Head of caudate nucleus (tissue), 42 donors: ENCODE data around the gene FARP2.
A peak's percentile ranks its signal among the peaks of the same experiment; 100 is the strongest.

Source experiments
- DNase-seq, 42 donors: peaks; one replicate each; pipeline versions ENCODE4 v3.0.0 to v3.0.0-alpha.2; 2020 to 2021; ENCODE audit warnings: mixed read lengths in 7 of 42
- intact Hi-C: fragments of 100-400 bp; cut with DNase I; formaldehyde crosslinking; loops from one replicate; pipeline ENCODE4 v1.15.0; 2022

FARP2 gene

DNA sequence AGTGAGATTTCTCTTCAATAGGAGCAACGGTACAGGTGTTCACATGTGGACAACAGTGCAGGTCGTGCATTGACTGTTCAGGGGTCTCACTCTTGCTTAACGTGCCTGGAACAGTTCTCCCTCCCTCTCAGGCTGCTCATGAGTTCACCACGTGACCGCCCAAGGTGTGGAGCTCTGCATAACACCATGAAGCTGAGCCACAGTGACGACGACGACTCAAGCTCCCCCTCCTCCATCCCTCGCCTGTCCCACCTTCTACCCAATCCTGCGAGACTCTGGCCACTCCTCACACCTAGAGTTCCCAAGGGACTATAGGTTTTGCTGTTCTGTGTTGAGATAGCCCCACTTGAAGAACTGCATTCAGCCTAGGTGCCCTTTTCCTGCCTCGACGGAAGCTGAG lies 109.5 kb downstream of the FARP2 start:
- intact Hi-C loops, result no loop called here
- no peak for DNase-seq

DNA sequence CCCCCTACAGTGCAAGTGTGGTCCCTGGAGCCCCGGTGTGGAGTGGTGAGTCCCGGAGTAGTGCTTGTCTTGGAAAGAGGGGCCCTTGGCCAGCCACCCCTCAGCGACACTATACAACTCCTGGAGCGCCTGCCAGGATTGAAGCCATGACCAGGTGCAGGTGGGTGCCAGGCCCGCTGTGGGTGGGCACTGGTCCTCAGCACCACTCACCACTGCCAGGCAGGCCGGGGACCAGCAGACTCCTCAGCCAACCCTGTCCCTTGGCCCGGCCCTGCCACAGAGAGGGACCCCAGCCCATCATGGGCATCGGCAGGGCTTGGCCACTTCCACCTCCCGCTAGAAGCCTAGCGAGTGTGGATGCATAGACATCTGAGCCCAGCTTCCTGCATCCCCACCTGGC lies 110.1 kb downstream of the FARP2 start:
- no peak for DNase-seq
- intact Hi-C loops, result no loop called here

DNA sequence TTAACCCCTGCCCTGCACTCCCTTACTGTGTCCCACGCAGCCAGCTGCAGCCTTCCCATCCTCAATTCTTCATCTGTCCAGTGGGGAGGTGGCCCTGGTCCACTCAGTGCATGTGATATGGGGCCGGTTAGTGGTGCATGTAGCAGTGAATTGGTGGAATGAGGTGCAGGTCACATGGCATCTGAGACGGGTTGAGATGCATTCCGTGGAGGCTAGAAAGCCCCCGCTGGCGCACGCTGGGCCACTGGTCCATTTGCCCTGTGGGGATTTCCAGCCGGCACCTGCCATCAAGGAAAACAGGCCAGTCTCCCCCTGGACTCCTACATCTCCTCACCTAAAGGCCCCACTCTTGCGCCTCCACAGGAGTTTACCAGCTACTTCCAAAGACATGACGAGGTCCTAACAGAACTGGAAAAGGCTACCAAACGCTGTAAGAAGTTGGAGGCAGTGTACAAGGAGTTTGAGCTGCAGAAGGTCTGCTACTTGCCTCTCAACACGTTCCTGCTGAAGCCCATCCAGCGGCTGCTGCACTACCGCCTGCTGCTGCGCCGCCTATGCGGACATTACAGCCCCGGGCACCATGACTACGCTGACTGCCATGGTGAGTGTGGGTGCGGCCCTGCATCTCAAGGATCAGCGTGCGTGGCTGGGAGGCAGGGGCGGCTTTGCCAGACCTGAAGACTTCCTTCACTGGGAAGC lies 111.8 kb downstream of the FARP2 start:
- intact Hi-C loops, result no loop called here
- no peak for DNase-seq

DNA sequence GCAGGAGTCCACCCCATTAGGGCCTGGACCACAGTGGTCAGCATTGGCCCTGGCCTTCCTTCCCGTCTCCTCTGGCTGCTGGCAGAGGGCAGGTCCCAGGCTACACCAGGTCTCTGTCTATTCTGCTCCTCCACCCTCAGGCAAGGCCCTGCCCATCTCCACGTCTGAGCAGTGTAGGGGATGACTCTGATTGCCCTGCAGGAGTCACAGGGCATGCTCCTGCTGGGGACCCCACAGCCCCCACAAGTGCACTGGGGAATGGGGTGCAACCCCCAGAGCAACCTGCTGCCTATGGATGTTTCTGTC lies 112.3 kb downstream of the FARP2 start:
- intact Hi-C loops, result no loop called here
- DNase-seq, result no peak

DNA sequence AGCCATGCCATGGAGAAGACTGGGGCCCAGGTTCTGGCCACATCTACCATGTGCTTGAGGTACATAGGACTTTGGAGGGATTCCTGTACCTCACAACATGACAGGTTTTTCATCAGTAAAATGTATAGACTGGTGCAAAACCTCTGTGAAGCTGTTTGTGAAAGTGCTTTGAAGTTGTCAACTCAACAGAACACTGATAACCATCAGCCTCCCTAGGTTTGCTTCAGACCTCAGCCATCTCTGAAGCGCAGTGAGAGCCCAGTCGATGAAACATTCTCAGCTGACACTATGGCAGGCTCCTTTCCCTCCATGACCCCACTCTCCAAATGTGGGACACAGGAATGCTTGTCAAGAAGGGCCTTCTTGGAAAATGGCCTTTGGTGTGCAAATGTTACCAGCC lies 113.7 kb downstream of the FARP2 start:
- intact Hi-C loops, result no loop called here
- no peak for DNase-seq

DNA sequence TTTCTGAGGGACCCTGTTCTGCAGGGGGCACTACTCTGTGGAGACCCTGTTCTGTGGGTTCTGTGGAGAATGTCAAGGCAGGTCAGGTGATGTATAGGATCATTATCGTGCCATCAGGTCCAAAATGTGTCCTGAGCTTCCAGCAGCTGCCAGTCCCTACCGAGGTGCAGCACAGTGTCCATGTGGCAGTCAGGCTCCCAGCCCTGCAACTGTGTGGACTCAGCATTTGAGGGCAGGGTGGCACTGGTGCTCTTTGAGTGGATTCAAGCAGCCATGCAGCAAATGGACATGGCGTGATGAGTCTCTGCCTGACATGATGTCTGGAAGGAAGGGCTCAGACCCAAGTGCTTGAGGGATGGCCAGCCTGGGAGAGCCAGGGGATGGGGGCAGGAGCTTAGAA lies 117.3 kb downstream of the FARP2 start:
- intact Hi-C loops, result no loop called here
- DNase-seq, result no peak

DNA sequence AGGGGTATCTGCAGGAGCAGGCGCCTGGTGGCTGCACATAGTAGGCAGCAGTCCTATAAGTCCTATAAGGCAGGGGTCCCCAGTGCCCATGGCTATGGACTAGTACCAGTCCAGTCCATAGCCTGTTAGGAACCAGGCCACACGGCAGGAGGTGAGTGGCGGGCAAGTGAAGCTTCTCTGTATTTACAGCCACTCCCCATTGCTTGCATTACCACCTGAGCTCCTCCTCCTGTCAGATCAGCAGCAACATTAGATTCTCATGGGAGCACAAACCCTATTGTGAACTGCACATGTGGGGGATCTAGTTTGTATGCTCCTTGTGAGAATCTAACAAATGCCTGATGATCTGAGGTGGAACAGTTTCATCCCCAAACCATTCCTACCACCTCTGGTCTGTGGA lies 119.2 kb downstream of the FARP2 start:
- DNase-seq, result no peak
- intact Hi-C loops, result no loop called here

DNA sequence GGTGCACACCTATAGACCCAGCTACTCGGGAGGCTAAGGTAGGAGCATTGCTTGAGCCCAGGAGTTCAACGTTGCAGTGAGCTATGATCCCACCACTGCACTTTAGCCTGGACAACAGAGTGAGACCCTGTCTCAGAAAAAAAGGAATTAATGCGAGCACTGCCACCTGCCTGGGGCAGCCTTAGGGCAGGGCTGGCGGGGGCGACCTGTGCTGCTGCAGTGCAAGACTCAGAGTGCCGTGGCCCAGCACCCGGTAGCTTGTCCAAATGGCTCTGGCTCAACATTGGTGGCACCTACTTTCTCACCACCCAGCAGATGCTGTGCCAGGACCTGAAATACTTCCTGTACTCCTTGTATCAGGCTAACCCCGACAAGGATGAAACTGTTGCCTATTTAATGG lies 122.1 kb downstream of the FARP2 start:
- intact Hi-C loops, result no loop called here

DNA sequence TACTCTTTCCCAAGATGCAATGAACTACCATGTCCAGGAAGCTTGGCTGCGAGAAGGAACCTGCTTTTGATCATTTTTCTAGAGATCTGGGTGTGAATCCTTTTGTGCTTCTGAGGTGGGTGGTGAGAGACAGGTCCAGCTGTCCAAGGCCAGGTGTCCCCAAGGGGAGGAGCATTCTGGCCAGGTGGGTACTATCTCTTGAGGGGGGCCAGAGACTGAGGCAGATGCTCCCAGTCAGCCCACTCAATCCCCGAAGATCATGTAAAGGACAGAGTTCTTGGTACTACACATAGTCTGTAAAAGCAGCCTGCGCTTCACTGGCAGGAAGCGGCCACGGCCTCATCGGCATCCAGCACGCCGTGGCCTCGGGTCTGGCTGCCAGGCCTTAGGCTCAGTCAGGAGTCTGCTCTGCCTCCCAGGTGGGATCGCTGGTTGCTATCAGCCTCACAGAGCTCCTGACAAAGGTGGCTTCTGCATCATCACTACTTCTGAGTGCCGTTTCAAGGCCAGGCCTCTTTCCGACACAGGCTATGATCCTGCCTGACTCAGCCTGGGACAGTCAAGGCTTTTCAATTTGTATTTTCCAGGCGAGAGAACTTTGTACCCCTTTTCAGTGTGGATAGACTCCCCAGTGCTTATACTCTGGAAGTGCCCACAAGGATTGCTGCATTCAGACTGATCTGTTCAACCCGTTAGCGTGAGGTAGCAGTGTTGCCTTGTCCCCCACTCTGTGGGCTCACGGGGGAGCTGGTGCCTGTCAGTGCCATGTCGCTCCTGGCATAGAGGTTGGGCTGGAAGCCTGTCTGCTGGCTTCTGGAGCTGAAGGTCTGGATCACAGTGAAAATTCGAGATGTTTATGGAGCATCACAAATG lies 123.2 kb downstream of the FARP2 start:
- intact Hi-C loops, result no loop called here

More for the DNA sequence above, 122.1 kb downstream of the FARP2 start:
- DNase-seq, result no peak

DNA sequence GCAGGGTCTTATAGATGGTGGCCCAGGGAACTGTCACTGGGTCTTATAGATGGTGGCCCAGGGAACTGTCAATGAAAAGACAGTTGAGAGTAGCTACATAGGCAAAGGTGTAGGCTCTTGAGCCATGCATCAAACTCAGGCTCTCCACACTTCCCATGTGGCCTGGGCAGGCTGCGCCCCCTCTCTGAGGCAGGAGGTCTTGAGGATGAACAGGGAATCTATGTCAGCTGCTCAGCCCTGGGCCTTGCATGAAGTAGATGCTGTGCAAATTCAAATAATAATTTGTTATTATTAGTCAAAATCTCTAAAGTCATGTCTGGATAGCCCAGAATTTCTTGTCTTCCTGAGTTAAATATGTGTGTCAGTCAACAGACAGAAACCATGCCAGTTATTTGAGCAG lies 125.6 kb downstream of the FARP2 start:
- intact Hi-C loops, result no loop called here

More for the DNA sequence above, 123.2 kb downstream of the FARP2 start:
- no peak for DNase-seq

DNA sequence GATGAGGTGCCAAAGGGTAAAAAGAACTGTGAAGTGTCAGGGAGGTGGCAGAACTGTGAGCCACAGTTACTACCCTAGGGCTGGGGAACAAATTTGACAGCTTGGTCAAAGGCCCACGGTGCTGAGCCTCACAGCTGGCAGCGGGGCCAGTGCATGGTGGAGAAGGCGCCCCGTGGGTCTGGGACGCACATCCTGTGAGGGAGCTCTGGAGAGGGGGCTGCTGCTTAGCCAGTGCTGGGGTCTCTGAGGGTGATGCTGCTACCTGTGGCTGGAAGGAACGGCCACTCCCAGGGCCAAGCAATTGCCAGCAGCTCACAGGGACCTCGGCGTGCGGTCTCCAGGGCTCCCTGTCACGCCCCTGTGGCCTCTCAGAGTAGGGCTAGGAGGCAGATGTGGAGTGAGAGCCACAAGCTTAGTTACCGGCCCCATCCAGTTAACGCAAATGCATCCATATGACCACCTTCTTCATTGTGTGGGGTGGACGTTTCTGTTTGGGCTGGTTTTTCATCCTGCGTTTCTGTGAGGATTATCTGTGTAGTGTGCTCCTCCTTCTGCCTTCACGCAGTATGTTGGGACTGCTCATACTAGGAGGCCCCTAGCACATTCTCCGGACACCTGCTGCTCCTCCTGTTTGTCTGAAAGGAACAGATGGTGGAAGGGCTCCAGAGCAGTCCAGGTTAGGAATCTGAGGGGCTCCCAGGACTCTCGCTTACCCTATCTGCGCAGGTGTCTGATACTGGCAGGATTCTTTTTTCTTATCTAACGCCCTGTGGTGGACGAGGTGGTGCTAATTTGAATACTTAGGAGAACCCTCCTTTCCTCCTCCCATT lies 126.3 kb downstream of the FARP2 start:
- intact Hi-C loops, result no loop called here
- no peak for DNase-seq

More for the DNA sequence above, 125.6 kb downstream of the FARP2 start:
- DNase-seq, result no peak

DNA sequence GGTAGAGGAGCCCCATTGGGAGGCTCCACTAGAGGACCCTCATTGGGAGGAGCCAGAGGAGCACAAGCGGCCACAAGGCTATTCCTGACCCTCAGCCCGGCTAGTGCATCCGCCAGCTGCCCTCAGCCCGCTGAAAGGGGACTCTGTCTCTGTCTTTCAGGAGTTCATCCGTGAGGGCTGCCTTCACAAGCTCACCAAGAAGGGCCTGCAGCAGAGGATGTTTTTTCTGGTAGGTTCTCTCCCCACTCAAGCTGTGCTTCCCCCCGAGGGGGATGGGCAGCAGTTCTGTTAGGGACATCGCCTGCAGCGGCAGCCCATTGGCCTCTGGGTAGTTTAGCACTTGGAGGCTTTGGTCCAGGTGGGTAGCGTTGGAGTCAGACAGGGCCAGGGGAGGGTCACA lies 127.2 kb downstream of the FARP2 start:
- intact Hi-C loops, result no loop called here
- DNase-seq, result no peak

DNA sequence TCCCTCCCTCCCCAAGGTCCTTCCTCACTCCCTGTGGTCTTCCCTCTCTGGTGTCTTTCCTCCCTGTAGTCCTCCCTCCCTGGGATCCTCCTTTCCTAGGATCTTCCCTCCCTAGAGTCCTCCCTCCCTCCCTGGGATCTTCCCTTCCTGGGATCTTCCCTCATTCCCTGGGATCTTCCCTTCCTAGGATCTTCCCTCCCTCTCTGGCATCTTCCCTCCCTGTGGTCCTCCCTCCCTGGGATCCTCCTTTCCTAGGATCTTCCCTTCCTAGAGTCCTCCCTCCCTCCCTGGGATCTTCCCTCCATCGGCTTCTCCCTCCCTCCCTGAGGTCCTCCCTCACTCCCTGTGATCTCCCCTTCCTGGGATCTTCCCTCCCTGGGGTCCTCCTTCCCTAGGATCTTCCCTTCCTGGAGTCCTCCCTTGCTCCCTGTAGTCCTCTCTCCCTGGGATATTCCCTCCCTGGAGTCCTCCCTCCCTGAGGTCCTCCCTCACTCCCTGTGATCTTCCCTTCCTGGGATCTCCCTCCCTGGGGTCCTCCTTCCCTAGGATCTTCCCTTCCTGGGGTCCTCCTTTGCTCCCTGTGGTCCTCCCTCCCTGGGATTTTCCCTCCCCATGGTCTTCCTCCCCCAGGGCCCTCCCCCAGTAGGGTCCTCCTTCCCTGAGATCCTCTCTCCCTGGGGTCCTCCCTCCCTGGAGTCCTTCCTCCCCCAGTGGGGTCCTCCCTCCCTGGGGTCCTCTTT lies 129.3 kb downstream of the FARP2 start:
- DNase-seq, result no peak
- intact Hi-C loops, result no loop called here

DNA sequence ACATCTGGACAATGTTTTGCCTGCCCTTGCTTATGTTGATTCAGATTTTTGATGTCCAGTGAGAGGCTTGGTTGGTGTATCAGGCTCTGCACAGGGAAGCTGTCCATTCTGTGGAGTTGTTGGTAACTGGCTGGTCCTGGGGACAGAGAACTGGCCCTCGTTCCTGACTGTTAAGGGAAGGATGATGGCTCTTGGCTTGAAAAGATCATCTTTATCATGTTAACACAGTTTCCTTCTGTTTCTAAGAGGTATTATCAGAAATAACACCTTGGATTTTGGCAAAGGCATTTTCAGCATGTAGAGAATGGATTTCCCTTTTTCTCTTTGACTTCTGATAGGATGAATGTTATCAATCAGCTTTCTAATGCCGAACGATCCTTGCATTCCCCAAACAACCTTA lies 133.0 kb downstream of the FARP2 start:
- DNase-seq, result no peak
- intact Hi-C loops, result no loop called here

DNA sequence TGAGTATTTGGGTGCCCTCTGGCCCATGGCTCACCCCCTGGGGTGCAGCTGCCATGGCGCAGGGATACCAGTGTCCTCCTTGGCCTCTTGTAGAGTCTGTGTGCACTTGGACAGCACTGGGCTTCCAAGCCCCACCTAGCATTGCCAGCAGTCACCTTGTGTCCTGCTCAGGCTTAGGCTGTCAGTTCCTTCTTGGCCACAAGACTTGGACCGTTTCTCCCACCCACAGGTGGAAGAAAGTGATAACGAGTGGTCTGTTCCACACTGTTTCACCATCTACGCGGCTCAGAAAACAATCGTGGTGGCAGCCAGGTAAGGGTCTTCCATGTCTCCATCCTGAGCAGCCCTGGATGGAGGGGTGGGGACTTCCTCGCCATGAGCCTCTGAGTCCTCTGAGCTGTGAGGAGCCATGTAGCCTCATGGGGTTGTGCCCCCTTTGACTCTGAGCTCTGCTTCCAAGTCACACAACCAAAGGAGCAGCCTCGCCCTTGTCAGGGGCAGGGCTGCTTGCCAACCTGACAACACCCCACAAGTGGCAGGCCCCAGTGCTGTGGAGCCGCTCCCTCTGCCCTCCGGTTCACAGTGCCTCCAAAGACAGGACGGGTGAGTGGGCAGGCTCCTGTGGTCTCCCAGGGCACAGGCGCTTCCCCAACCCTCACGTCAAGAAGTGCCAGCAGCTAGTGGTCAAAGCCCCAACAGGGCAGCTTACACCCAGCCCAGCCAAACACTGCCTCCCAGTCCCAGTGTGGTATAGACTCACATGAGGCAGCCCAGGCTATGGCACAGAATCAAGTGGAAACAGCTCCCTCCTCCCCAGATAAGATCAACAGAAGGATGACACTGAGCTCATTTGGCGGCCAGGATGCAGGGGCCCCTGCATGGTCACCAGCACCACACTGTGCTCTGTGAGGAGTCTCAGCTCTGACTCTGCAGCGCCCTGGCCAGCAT lies 133.9 kb downstream of the FARP2 start:
- DNase-seq, result no peak
- intact Hi-C loops, result no loop called here

DNA sequence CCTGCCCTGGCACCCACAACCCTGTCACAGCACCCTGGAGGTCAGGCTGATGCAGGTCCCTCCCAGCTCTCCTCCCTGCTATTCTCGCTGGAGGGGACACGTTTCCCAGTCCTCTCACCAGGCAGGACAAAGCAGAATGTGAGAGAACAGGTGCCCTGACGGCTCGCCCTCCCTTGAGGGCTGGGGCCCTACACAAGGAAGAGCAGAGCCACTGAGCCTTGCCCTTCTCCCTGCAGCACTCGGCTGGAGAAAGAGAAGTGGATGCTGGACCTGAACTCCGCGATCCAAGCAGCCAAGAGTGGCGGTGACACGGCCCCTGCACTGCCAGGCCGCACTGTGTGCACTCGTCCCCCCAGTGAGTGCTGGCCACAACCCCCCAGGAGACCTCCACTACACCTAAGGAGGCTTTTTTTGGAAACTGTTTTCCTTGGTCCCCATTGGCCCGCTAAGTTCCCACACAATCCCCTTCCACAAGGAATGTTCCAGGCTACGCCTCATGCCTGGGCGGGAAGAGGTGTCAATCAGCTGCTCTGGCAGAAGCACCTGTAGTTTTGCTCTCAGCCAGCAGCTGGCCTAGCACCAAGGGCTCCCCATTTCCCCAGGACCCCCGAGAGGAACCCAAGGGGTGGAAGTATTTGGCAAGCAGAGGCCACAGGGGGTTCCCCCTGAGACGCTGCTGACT lies 134.9 kb downstream of the FARP2 start:
- intact Hi-C loops, result no loop called here
- DNase-seq, result peak in 40 of 42 donors; percentile 20 to 84 (median 62)

DNA sequence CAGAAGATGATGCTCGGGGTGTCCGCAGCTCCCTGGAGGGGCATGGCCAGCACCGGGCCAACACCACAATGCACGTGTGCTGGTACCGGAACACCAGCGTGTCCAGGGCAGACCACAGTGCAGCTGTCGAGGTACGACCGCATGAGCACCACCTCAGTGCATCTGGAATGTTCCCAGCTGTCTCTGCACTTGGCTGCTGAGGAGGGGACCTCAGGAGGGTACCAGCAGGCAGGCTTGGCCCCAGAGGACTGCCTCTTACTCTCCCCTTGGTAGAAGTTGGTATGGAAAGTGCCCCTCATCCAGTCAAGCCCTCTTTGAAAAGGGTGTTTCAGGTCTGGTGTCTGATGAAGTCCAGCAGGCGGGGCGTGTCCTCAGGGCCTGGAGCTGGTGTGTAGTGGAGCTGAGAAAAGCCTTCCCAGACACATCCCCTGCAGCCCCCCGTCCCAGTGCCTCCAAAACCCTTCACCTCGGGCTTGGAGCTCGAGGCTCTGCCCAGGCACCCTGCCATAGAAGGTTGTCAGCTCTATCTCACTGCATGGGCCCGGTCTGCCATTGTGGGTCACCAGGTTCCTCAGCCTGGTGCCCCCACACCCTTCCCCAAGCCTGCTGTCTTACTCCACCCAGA lies 135.6 kb downstream of the FARP2 start:
- intact Hi-C loops, result no loop called here

More for the DNA sequence above, 135.6 kb downstream of the FARP2 start:
- DNase-seq, result no peak
